Esophagus muscularis mucosa (tissue), 4 donors: ENCODE data around the gene PHB1.
"Not testable (repeated sequence)": the region's sequence is repeated elsewhere in the genome, so short reads cannot be mapped to it uniquely, and the experiment has no call there.

Experiments used
- EP300 ChIP-seq: sonication (generic); formaldehyde crosslinking; IDR thresholded peaks from one replicate; pipeline ENCODE4 v1.6.1; 2017; ENCODE audit warnings: antibody characterized with exemption
- POLR2A ChIP-seq: fragments of 450-650 bp; IDR thresholded peaks from one replicate; pipeline ENCODE4 v1.6.1; 2017; ENCODE audit warnings: antibody characterized with exemption, moderate library complexity, mild to moderate bottlenecking, low read depth
- TF ChIP-seq, protein P1 (sequence below), 3 experiments: fragments of 200-600 bp in 2 of 3; fragments of 450-650 bp in 1 of 3; sonication (generic) in 2 of 3; IDR thresholded peaks; one replicate each; pipeline ENCODE4 v1.5.1; 2017 to 2019; ENCODE audit warnings: antibody characterized with exemption in 3 of 3, mild to moderate bottlenecking in 2 of 3, moderate library complexity in 1 of 3

DNA sequence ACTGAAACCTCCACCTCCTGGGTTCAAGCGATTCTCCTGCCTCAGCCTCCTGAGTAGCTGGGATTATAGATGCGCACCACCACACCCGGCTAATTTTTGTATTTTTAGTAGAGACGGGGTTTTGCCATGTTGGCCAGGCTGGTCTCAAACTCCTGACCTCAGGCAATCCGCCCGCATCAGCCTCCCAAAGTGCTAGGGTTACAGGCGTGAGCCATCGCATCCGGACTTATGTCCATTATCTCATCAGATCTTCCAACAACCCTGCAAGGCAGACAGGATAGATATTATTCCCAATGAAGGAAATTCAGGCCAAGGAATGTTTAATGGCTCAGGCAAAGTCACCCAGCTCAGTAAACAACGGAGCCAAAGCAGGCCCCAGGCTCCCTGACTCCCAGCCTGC, 49.6 kb downstream of the PHB1 start:
- TF ChIP-seq, protein P1, sequence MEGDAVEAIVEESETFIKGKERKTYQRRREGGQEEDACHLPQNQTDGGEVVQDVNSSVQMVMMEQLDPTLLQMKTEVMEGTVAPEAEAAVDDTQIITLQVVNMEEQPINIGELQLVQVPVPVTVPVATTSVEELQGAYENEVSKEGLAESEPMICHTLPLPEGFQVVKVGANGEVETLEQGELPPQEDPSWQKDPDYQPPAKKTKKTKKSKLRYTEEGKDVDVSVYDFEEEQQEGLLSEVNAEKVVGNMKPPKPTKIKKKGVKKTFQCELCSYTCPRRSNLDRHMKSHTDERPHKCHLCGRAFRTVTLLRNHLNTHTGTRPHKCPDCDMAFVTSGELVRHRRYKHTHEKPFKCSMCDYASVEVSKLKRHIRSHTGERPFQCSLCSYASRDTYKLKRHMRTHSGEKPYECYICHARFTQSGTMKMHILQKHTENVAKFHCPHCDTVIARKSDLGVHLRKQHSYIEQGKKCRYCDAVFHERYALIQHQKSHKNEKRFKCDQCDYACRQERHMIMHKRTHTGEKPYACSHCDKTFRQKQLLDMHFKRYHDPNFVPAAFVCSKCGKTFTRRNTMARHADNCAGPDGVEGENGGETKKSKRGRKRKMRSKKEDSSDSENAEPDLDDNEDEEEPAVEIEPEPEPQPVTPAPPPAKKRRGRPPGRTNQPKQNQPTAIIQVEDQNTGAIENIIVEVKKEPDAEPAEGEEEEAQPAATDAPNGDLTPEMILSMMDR (IDR thresholded peaks at IDR 0.05): not testable (repeated sequence)
- not testable (repeated sequence) for TF ChIP-seq POLR2A, EP300
